Ammon's horn (tissue), 1 donor: Measurements from ENCODE around the gene LHFPL6.

ENCODE experiments used
- DNase-seq: peaks from one replicate; pipeline ENCODE4 v3.0.0-alpha.2; 2016; ENCODE audit warnings: low spot score

LHFPL6 gene

GRCh38 chr13:39554371-39554770, 48.6 kb downstream of the LHFPL6 start:
- DNase-seq = no peak

- DNase-seq = peak; percentile 47
Measured at GRCh38 chr13:39552246-39552645, 50.7 kb downstream of the LHFPL6 start.

- DNase-seq = no peak
Measured at GRCh38 chr13:39550931-39551330, 52.1 kb downstream of the LHFPL6 start.

- no peak for DNase-seq
Measured at GRCh38 chr13:39547108-39547507, 55.9 kb downstream of the LHFPL6 start.

GRCh38 chr13:39542361-39542760, 60.6 kb downstream of the LHFPL6 start:
- DNase-seq = no peak

GRCh38 chr13:39540929-39541605, 61.9 kb downstream of the LHFPL6 start:
- DNase-seq = no peak

GRCh38 chr13:39538816-39539790, 63.9 kb downstream of the LHFPL6 start:
- no peak for DNase-seq

GRCh38 chr13:39536906-39537305, 66.1 kb downstream of the LHFPL6 start:
- no peak for DNase-seq

- DNase-seq = no peak
Measured at GRCh38 chr13:39536274-39536673, 66.7 kb downstream of the LHFPL6 start.

GRCh38 chr13:39533651-39534150, 69.3 kb downstream of the LHFPL6 start:
- DNase-seq = no peak

- no peak for DNase-seq
Measured at GRCh38 chr13:39531646-39532045, 71.3 kb downstream of the LHFPL6 start.

- no peak for DNase-seq
Measured at GRCh38 chr13:39530916-39531315, 72.1 kb downstream of the LHFPL6 start.

- DNase-seq = no peak
Measured at GRCh38 chr13:39528661-39528980, 74.4 kb downstream of the LHFPL6 start.

GRCh38 chr13:39527961-39528660, 74.9 kb downstream of the LHFPL6 start:
- DNase-seq = peak; percentile 52

- DNase-seq = no peak
Measured at GRCh38 chr13:39527301-39527700, 75.7 kb downstream of the LHFPL6 start.

- no peak for DNase-seq
Measured at GRCh38 chr13:39526499-39526898, 76.5 kb downstream of the LHFPL6 start.

- DNase-seq = no peak
Measured at GRCh38 chr13:39525506-39525905, 77.5 kb downstream of the LHFPL6 start.

GRCh38 chr13:39524795-39525194, 78.2 kb downstream of the LHFPL6 start:
- DNase-seq = no peak

GRCh38 chr13:39522329-39522728, 80.7 kb downstream of the LHFPL6 start:
- DNase-seq = no peak

- no peak for DNase-seq
Measured at GRCh38 chr13:39521701-39522100, 81.3 kb downstream of the LHFPL6 start.

GRCh38 chr13:39516096-39516495, 86.9 kb downstream of the LHFPL6 start:
- no peak for DNase-seq

- no peak for DNase-seq
Measured at GRCh38 chr13:39515224-39515714, 87.7 kb downstream of the LHFPL6 start.
